ENCODE results near the gene SPARC.

SPARC gene

GRCh38 chr5:151677776-151678545 is 8.8 kb downstream of the SPARC start:
- no peak for DNase-seq (ENCODE audit: low read depth)

DNA sequence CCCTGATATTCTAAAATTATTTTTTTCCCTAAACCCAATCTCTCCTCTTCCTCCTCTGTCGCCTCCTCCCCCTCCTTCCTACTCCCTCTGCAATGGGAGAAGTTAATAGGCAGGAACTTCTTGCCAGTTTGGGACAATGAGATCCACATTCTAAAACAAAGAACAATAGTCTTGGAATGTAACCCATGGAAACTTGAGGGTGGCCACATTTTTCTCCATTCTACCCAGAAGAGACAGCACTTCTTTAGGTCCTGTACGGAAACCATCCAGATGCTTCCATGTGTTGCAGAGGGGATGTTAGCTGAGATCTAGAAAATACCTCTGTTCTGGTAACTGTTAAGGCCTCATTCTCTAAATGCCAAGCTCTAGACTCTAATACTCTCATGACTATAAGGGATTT is 10.0 kb downstream of the SPARC start:
- DNase-seq (ENCODE audit: low read depth) = no peak

DNA sequence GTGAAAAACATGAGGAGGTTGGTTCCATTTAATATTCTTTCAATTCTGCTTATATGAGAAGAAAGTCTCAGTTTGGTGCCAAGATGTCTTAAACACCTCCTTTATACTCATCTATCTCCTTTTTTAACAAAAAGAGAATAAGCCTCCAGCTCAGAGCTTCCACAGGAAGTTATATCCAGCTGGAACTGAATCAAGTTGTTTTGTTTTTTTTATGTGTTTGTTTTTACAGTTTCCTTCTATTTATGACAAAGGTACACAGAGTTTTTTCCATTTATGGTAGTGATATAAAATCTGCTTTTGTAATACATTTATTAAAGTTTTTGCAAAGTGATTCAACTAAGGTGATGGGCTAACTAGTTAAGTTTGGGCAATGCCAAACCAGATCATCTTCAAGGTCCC is 10.4 kb downstream of the SPARC start:
- no peak for DNase-seq (ENCODE audit: low read depth)

GRCh38 chr5:151675611-151676313 is 11.0 kb downstream of the SPARC start:
- DNase-seq (ENCODE audit: low read depth) = no peak

DNA sequence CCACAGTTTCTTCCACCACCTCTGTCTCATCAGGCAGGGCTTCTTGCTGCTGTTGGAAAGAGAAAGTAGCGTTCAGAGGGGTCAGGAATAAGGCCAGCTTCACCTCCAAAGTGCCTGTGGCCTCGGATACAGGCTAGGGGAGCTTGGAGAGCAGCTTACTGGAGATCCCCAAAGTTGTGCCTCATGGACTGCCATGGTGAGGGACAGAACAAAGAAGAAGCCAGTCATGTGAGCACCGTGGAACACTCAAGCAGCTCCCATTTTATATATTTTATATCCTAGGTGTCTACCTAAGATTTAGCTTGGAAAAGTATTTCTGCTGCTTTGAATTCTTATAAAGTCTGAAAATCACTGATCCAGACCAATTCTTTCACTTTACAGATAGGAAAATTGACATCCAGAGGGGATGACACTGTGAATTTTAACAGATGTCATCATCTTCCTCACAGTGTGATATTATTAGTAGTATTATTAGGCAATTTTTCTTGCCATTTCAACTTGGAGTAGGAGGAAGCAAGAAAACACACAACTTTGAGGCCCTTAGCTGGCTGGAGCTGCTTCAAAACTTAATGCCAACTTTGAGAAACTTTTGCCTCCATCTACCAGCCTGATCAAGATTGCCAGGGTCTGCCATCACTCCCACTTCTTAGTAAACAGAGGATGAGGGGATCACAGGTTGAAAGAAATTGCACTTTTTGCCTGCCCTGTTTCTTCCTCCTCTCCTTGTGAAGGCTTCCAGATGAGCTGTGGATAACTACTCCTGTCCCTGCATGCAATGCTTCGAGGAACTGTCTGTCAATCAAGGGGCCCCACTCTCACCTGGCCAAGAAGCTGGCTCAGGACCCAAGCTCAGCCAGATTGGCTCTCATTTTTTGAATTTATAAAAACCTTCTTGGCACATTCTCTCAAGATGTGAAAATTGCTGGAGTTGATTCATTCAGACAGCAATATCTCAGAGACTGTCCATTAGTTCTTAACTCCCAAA is 11.8 kb downstream of the SPARC start:
- no peak for DNase-seq (ENCODE audit: low read depth)

GRCh38 chr5:151673421-151673820 is 13.3 kb downstream of the SPARC start:
- DNase-seq (ENCODE audit: low read depth) = no peak

DNA sequence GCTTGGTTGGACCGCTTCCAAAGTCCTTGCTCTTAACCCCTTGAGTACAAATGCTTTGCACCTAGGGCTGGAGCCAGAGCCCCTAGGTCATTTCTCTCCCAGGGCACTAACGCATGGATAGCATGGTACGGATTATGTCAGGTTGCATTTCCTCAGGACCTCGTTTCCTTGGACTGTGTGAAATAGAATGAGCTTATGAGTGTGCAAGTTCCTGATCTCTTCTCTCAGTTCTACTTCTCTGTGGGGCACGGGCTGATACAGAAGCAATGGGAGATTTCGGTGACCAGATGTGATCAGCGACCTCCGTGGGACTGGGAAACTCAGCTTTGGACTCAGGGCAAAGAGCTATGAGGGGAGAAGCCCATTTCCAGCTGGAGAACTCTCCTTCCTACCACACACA is 14.2 kb downstream of the SPARC start:
- DNase-seq (ENCODE audit: low read depth) = no peak

GRCh38 chr5:151671950-151672349 is 14.8 kb downstream of the SPARC start:
- no peak for DNase-seq (ENCODE audit: low read depth)

GRCh38 chr5:151670953-151671636 is 15.6 kb downstream of the SPARC start:
- DNase-seq (ENCODE audit: low read depth) = no peak

DNA sequence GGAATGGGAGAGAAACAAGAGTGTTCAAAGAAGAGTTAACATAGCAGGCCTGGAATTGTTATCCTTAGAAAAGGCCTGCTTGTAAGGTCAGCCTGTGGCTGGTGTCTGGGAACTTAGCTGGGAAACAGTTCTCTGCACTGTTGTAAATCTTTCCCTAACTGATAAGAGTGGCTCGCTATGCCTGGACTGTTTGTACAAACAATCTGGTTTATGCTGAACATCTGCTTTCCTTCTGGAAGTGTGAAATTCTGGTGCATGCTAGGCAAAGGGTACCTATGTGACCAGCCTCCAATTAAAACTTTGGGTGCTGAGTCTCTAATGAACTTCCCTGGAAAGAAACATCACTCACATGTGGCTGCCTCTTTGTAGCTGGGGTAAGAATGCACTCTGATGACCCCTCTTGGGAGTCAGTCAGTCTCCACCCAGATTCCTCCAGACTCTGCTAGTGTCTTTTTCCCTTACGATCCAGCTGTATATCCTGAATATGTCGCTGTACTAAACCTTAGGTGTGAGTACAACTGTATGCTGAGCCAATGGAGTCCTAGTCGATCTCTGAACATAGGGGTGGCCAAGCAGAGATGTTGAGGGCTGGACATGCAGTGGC is 16.5 kb downstream of the SPARC start:
- no peak for DNase-seq (ENCODE audit: low read depth)

- DNase-seq (ENCODE audit: low read depth) = no peak
Measured at GRCh38 chr5:151667083-151667482, 19.6 kb downstream of the SPARC start.

GRCh38 chr5:151665613-151666012 is 21.1 kb downstream of the SPARC start:
- DNase-seq (ENCODE audit: low read depth) = no peak

DNA sequence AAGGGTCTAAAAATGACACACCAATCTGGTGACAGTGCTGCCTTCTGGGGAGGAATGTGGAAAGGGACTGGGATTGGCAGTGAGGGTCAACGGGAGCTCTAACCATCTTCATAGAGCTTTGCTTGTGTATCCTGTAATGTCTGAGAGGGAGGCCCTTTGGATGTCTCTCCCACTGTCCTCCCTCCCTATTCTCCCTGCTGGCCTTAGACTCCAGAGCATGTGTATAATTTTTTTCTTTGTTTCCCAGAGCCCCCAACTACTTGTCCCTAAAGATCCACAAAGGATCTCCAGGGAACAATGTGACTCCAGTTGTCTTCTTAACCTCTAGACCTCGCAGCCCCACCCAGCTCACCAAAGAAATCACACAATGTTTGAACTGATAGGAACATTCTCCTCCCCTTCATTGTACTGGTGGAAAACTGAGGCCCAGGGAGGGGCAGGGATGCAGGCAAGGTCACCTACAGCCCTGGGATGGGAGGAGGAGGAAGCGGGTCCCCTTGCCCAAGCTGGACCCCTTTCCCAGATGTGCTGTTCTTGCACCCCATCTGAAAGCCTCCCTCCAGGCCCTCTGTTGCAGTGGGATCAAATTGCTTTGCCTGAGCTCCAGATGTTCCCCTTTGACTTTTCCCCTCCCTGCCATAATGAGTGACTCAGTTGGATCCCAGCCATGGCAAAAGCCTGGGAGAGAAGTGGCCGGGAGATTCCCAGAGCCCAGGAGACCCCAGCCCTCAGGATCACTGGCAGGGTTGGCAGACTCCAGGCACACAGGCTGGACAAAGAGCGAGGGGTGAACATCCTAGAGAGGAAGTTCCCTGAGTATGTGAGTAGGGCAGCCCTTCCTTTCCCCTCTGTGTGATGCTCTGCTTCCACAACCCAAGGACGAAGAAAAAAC is 21.8 kb downstream of the SPARC start:
- no peak for DNase-seq (ENCODE audit: low read depth)

DNA sequence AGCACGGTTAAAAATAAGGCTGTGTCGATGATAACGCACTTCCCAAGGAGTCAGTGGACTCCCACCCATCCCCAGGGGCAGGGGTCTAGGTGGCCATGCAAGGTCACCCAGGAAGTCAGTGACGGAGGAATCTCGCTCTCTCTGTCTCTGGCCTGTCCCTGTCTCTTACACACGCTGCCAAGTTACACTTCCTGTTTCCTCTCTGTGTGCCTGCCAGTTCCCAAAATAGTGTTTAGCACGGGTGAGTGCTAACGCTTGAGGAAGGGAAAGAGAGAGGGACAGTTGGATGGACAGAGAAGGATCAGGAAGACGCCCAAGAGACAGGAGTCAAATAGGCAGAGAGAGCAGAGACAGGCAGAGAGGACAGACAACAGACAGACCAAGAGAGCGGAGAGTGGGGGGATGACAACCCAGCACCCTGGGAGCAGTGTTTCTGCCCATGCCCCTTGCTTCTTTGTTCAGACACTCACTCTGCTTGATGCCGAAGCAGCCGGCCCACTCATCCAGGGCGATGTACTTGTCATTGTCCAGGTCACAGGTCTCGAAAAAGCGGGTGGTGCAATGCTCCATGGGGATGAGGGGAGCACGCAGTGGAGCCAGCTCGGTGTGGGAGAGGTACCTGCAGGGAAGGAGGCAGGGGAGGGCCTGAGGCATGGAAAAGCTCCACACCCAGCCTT is 23.0 kb downstream of the SPARC start:
- no peak for DNase-seq (ENCODE audit: low read depth)

DNA sequence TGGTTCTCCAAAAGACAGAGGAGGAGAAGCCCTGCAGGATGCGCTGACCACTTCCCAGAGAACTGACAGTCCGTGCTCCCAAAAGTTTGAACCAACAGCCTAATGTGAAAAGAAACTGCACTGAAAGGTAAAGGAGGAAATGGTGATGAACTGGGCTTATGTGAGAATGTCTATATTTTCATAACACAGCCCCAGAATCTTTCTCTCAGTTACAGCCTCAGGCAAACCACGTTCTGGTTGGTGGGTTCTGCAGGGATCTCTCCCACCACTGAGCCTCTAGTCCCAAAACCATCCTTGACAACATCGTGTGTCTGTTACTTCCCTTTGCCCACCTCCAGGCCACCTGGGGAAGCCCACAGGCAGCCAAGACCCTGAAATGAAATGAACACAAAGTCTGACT is 23.9 kb downstream of the SPARC start:
- DNase-seq (ENCODE audit: low read depth) = no peak

GRCh38 chr5:151661968-151662732 is 24.6 kb downstream of the SPARC start:
- no peak for DNase-seq (ENCODE audit: low read depth)

- DNase-seq (ENCODE audit: low read depth) = no peak
Measured at GRCh38 chr5:151660616-151661495, 25.9 kb downstream of the SPARC start.
